Osteocyte (in vitro differentiated cells): ENCODE results near the gene GSG1L. TPM values are rescaled to one million over a fixed set of nuclear protein-coding genes. Genes with fewer than 3 reads are reported as not detected.

ENCODE experiments used
- DNase-seq: peaks from one replicate; pipeline ENCODE4 v3.0.0; 2021; ENCODE audit warnings: mixed read lengths; ENCODE audit not compliant: unreplicated experiment; ENCODE audit errors: extremely low spot score
- H3K27ac Mint-ChIP-seq: one replicate; pipeline ENCODE4 v1.8.0; 2021; ENCODE audit warnings: mild to moderate bottlenecking, mixed read lengths; ENCODE audit not compliant: unreplicated experiment
- H3K27me3 Mint-ChIP-seq: one replicate; pipeline ENCODE4 v1.8.0; 2021; ENCODE audit warnings: mixed read lengths; ENCODE audit not compliant: unreplicated experiment
- H3K36me3 Mint-ChIP-seq: one replicate; pipeline ENCODE4 v1.8.0; 2021; ENCODE audit warnings: mixed read lengths; ENCODE audit not compliant: unreplicated experiment
- H3K4me1 Mint-ChIP-seq: one replicate; pipeline ENCODE4 v1.8.0; 2021; ENCODE audit warnings: mixed read lengths; ENCODE audit not compliant: unreplicated experiment
- H3K4me3 Mint-ChIP-seq: one replicate; pipeline ENCODE4 v1.8.0; 2021; ENCODE audit warnings: mild to moderate bottlenecking, moderate library complexity, mixed read lengths; ENCODE audit not compliant: unreplicated experiment
- H3K9me3 Mint-ChIP-seq: one replicate; pipeline ENCODE4 v1.8.0; 2021; ENCODE audit warnings: mixed read lengths; ENCODE audit not compliant: unreplicated experiment
- CTCF ChIP-seq: fragments of 200-600 bp; sonication (generic); IDR thresholded peaks from 2 replicates; pipeline ENCODE4 v1.5.0; 2021; ENCODE audit warnings: antibody characterized with exemption, mild to moderate bottlenecking, moderate library complexity
- total RNA-seq: library from RNA; stranded (reverse); gene quantifications from 2 replicates; pipeline ENCODE4 v1.2.1, GENCODE V29; 2021

The GSG1L gene
- total RNA-seq, 1 donor from 2014 or later: not detected

GRCh38 chr16:27820646-27821345 lies 242.7 kb downstream of the GSG1L start:
- no peak for TF ChIP-seq CTCF
- H3K36me3 Mint-ChIP-seq: no peaks in the 10 kb centered on the region
- DNase-seq: no peak
- H3K9me3 Mint-ChIP-seq: no peaks in the 10 kb centered on the region
- no peak overlapping the region for H3K27ac Mint-ChIP-seq
- no peak overlapping the region for H3K4me3 Mint-ChIP-seq
- peaks cover 20% of the 10 kb centered on the region for H3K27me3 Mint-ChIP-seq
- H3K4me1 Mint-ChIP-seq: no peaks in the 10 kb centered on the region

GRCh38 chr16:27819881-27820610 lies 243.5 kb downstream of the GSG1L start:
- no peaks in the 10 kb centered on the region for H3K36me3 Mint-ChIP-seq
- H3K27me3 Mint-ChIP-seq: peaks cover 20% of the 10 kb centered on the region
- no peak overlapping the region for H3K4me3 Mint-ChIP-seq
- no peaks in the 10 kb centered on the region for H3K4me1 Mint-ChIP-seq
- H3K9me3 Mint-ChIP-seq: no peaks in the 10 kb centered on the region
- no peak for DNase-seq
- TF ChIP-seq CTCF: no peak
- no peak overlapping the region for H3K27ac Mint-ChIP-seq

GRCh38 chr16:27819356-27819755 lies 244.2 kb downstream of the GSG1L start:
- no peak for DNase-seq
- no peak for TF ChIP-seq CTCF
- peaks cover 20% of the 10 kb centered on the region for H3K27me3 Mint-ChIP-seq
- no peaks in the 10 kb centered on the region for H3K36me3 Mint-ChIP-seq
- no peak overlapping the region for H3K27ac Mint-ChIP-seq
- no peaks in the 10 kb centered on the region for H3K9me3 Mint-ChIP-seq
- no peaks in the 10 kb centered on the region for H3K4me1 Mint-ChIP-seq
- H3K4me3 Mint-ChIP-seq: no peak overlapping the region

GRCh38 chr16:27818246-27818645 lies 245.3 kb downstream of the GSG1L start:
- peaks cover 20% of the 10 kb centered on the region for H3K27me3 Mint-ChIP-seq
- H3K36me3 Mint-ChIP-seq: no peaks in the 10 kb centered on the region
- H3K27ac Mint-ChIP-seq: no peak overlapping the region
- H3K9me3 Mint-ChIP-seq: no peaks in the 10 kb centered on the region
- no peak for TF ChIP-seq CTCF
- no peak overlapping the region for H3K4me3 Mint-ChIP-seq
- H3K4me1 Mint-ChIP-seq: no peaks in the 10 kb centered on the region
- DNase-seq: no peak

GRCh38 chr16:27817038-27817437 lies 246.5 kb downstream of the GSG1L start:
- Mint-ChIP-seq H3K4me1 (no peaks in the 10 kb centered on the region), H3K9me3 (no peaks in the 10 kb centered on the region), H3K36me3 (no peaks in the 10 kb centered on the region), H3K27me3 (peaks cover 20% of the 10 kb centered on the region), H3K4me3 (no peak overlapping the region), H3K27ac (no peak overlapping the region)
- TF ChIP-seq CTCF: no peak
- no peak for DNase-seq
